NCI-H345 (cell line): Measurements from ENCODE around the gene NTRK2.

Experiments
- DNase-seq: peaks from one replicate; lab custom pipeline; 2025; lab: John Stamatoyannopoulos, UW

The NTRK2 gene

DNA sequence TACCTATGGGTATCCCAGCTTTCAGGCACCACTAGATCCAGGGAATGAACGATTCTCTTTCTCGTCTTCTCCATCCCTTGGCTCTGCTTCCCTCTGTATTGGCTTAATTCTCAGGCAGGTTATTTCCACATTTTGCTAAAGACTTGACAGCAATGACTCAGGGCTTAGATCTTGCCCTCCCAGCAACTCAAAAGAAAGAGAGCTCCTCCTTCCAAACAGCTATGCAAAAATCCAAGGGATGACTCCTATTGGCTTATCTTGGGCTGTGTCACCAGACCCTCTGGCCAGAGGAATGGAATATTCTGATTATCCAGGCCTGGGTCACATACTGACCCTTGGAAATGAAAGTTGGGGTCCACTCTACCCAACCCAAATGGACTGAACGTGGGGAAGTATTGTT lies 270.2 kb downstream of the NTRK2 start:
- no peak for DNase-seq

DNA sequence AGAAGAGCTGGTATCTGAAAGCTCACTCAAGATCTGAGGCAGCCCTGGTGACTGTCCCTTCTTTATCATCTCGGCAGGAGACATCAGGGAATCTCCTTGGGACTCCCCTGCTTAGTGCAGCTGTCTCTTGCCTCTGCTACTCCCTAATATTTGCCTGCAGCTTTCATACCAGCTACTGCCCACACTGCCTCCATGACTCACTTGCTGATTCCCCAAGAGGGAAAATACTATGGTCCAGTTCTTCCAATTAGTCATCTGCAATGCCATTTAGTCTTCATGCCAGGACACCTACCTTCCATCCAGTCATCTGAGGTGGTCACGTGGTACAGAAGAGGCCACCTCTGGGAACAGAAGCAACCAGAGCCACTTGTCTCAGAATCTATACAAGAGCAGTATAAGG lies 270.8 kb downstream of the NTRK2 start:
- no peak for DNase-seq

DNA sequence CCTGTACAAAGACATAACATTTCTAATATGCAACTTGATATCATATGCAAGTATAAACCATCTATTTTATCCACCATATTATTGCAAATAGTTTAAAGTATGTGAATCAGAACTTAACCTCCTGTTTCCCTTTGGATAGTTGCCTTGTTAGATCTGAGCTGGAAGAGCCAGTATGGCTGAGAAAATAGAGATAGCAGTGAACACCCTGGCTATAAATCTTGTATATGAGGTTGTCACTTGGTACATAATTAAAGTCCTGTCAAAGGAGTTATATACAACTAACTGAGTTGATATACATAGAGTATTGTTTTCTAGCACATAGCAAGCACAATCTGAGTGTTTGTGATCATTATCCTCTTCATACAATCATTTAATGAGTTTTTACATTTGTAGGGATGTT lies 272.3 kb downstream of the NTRK2 start:
- DNase-seq = no peak

DNA sequence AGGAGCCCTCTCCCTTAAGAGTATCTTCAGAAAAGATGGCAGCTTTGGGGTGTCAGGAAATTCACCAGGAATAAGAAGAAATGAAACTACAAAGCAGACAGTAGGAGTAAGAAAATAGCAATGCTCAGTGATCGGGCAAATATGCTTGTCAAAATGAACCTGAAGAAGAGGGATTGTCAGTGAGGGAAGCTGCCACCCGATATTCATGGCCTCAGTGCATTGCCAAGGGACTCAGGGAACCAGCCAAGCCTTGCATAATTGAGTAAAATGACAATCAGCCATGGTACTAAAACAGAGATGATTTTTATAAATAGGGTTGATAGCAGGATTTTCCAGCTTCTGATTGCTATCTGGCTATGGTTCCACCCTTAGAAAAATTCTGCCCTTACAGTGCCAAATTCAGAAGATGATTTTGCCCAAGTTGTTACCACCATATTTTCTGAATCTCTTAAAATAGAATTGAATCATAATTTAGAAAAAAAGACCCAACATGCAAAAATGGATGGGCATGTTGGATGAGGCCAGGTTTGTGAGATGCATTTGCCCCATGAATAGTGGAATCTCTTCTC lies 274.0 kb downstream of the NTRK2 start:
- no peak for DNase-seq

DNA sequence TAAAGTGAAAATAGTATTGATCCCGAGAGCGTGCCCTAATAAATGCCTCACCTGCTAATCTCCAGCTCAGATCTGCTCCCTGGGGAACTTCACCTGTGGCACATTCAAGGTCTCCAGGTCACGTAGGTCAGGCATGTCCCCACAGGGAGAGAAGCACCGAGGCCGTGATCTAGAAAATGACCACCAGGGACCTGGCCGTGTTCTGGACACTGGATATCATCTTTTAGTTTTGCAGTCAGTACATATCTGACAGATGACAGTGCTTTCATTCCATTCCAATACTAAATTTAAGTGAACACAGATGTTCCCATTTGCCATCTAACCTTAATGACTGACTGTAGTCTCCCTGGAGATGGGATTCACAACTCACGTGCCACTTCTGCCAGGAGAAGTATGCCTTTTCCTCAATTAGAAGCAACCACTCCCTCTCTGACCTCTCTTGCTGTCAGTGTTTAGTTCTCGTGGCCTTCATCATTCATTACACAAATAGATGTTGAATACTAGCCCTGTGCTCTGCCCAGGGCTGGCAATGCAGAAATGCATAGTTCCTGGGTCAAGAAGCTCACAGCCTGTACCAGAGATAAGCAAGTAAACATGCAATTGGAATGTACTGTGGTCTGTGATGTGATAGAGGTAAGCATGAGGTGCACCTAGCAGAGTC lies 276.5 kb downstream of the NTRK2 start:
- DNase-seq = no peak

DNA sequence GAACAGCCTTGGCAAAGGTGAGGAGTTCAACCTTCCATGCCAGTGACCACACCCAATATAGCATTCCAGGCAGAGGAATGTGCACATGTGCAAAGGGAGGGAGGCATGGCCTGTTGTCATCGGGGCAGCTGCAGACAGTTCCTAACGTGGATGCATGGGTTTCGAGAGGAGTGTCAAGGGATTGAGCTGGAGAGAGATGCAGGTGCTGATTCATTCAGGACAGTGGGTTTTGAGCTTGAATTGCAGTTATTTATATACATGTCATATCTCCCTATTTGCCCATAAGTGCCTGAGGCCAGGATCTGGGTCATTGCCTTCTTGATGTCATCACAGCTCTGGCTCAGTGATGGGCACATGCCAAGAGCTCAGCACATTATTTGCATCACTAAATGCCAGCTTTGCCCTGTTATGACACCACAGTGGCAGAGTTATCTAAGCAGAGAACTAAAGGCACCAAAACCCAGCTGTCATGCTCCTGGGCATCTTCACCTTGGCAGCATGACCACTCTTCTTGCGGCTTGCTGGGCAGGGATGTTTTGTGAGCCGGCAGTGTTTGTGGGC lies 278.0 kb downstream of the NTRK2 start:
- DNase-seq = no peak

DNA sequence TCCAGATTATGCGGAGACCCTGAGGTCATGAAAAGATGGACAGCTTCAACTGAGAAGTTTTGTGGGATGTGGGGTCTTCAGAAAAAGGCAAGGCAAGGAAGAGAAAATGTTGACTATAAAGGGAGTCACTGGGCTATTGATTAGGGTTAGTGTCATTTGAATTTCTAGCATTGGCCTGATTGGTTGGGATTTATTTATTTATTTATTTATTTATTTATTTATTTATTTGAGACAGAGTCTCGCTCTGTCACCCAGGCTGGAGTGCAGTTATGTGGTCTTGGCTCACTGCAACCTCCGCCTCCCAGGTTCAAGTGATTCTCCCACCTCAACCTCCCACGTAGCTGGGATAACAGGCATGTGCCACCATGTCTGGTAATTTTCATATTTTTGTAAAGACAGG lies 279.7 kb downstream of the NTRK2 start:
- no peak for DNase-seq

DNA sequence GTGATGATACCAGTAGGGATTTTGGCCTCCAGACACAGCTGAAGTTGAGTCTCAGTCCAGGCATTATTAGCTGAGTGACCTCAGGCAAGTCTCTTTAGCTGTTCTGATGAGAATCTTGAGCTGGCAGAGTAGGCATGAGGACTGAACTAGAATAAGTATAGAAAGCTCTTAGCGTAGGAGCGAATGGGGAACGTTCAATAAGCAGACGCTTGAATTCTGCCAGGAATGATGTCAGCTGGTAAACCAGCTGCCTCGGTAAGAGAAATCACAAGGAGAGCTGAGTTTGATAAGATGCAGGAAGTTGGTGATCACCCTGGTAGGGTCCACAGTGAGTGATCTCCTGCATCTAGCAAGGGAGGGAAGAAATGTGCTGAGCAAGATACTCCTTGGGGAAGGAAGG lies 280.4 kb downstream of the NTRK2 start:
- no peak for DNase-seq

DNA sequence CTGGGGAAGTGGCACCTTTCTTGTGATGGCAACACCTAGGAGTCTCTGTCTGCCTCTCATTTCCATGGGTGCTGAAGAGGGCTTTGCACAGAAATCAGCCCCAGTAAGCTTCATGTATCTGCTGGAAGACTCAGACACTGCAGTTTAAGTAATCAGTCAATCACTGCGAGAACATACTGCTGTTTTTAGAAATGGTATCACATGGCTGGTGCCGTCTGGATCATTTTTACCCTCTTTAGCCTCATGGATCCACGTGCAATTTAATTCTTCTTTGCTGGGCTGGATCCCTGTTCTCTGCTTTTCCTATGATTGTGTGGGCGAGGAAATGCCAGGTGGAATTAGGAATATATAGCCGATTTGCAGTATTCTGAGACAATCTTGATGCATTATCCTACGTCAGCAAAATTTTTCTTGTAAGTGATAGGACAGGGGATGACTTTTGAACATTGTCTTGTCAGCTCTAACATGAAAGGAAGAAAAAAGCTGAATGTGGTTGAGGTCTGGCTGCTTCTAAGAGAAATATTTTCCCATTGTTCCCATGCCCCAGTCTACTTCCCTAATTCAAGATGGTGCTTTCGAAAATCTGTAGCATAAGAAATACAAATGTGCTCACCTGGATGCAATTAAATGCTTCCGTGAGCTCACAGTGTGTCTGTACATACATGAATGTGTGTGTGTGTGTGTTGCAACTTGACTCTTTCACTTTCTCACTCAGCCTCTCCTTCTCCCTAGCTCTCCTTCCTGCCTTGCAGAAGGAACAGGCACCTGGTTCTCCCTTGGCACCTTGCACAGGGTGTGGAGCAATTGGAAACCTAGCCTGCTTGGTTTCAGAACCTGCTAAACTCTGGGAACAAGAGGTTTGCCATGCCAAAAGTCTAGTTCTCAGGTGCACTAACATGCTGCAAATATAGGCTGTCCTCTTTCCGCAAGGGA lies 281.6 kb downstream of the NTRK2 start:
- no peak for DNase-seq

DNA sequence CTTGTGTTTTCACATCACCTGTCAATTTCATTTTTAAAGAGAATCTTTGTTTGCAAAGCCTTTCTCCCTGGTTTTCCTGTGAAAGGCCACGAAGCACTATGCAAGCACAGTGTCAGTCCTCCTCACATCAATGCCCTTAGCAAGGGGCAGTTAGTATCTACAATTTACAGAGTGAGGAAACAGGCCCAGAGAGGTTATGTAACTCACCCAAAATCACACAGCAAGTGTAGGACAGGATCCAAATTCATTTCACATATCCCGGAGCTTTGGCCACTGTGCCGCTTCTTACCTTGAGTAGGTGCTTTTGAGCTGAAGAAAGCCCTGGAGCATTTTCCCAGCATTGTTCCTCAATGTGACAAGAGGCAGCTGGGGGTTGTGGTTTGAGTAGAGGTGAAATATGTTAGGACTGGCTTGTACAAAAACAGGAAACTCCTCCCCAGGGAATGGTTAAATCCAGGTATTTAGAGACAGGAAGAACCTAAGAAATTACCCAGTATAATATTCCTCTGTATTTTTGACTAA lies 283.8 kb downstream of the NTRK2 start:
- DNase-seq = no peak

DNA sequence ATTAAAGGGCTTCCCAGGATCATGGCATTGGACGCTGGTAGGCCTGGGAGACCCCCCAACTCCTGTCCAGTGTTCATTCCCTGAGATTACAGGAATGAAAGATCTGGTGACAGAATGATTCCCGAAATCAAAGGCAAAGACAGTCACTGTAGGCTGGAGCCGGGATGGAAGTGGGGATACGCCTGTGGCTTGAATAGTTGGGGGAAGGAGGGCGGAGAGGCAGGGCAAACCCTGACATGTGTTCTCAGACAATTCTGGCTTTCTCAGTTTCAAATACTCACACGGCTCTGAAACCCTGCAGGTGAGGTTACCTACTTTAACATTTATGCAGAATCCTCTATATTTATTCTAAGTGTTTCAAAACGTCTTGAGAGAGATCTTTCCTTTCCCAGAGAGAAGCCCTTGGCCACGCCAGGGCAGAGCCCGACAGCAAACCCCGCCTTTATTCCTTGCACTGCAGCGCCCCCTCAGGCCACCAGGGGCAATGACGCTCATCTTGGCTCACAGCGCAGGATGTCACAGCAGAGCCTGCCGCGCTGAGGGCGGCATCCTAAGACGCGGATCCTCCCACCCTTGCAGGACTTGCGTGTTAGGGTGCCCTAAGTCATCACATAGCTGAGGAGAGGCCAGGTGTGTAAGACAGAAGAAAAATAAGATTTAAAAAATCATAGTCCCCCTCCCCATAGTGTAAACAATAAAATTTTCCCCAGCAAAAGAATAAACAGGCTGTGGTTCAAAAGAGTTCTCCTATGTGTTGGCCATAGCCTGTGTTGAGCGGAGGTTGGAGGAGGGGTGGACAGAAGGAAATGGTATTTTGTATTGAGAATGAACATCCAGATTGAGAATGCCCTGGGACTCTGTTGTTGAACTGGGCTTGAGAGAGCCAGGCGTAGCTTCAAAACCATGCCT lies 284.5 kb downstream of the NTRK2 start:
- peak; percentile 52 for DNase-seq

DNA sequence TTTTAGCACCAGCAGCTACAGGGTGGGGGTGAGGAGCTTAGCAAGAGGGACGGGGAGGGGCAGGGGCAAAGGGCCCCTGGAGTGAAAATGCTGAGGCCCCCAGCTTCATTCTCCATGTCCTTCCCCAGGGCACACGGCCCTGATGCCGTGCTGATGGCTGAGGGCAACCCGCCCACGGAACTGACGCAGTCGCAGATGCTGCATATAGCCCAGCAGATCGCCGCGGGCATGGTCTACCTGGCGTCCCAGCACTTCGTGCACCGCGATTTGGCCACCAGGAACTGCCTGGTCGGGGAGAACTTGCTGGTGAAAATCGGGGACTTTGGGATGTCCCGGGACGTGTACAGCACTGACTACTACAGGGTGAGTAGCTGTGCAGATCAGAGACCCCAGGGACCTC lies 285.6 kb downstream of the NTRK2 start:
- no peak for DNase-seq

DNA sequence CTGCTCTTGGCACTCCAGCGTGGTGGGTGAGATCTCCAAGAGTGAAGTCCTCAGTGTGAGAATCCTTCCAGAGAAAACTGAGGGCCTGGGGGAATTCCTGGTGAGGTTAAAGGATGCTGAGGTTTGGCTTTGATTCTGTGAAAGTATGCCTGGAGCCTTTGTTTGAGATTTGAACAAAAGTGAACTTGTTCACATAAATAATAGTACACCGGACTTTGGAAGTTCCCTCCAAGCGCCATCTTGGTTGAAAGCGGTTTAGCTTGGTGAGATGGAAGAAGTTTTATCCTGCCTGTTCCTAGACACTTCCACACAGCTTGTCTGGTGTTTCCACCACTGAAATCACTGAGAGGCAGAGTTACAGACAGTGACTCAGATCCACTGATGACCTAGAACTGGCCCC lies 286.4 kb downstream of the NTRK2 start:
- no peak for DNase-seq

DNA sequence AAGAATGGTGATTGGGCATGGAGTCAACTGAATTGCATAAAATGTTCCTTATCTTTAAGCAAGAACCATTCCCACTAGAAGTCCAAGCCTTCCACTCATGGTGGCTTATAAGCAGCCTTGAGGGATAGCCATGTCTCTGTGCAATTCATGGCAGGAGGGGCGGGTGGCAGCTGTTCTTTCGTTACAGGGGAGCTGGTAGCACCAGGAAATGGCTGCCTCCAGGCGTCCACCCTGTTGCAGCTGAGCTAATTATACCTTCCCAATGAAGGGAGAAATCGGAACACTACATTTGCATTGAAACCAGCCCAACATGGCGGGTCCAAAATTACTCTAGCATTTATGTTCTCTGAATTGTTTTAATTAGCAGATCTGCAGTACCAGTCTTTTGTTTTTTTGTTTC lies 289.8 kb downstream of the NTRK2 start:
- no peak for DNase-seq

DNA sequence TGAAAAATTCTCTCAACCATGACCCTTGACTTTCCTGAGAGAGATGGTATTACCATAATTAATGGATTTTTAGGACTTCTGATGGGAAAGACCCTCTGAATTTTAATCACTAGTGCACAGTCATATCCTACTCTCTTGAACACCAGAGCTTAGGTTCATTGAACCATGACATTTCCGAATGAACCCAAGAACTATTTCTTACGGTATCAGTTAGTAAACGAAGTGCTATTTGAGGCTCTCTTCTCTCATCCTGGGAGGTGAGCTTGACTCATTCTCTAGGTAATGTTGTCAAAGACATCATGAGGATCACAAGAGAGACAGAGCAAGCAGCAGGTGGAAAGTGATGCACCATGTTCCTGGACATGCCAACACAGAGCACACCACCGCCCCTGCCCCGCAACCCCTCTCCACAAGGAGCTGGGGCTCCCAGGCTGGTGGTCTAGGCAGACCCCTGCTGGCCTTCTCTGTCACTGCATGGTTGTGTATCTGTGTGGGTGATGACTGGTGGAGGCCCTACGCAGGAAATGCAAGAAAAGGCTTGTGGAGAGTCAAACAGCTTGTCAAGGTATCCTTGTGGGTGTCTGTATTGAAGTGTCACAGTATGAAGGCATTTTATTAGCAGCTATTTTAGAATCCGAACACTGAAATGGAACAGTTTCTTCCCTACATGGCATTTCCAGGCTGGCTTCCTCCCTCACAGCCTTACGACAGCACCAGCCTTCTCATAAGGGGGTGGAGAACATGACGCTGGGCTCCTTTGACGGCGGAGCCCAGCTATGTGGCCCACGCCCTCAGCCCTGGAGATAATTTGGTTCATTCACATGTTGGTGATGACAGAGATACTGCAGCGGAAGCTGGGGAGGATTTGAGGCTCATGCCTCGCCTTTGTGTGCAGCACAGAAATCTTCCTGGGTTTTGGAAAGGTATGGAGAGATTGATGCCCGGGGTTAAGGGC lies 297.6 kb downstream of the NTRK2 start:
- no peak for DNase-seq

DNA sequence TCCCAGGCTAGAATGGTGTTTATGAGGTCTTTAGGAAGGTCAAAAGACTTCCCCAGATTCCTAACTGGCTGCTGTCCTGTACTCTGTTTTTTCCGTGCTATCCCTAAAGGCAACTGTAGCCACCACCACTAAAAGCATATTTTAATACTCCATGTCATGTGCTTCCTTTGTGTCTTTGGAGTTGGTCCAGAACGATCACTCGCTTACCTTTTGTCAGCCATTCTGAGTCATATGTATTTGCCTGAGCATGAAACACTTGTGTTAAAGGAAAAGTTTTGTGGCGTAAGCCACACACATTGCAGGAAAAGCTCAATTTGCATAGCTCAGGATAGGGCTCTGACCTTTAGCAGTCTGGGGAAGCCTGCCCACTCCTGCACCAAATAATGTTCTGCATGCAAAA lies 299.6 kb downstream of the NTRK2 start:
- no peak for DNase-seq

DNA sequence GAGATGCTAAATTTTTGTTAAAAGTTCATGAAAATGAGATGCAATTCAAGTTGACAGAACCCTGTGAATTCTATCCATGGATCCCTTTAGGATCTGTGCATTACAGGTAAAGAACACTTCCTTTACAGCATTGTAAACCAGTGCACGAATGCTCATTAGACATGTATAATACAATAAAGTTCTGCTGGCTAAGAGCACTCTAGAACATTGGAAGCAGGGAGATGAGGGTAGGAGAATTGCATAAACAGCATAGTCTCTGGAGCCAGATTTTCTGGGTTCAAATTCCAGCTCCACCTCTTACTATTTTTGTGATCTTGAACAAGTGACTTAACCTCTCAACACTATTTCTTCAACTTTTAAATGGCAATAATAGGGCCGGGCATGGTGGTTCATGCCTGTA lies 300.2 kb downstream of the NTRK2 start:
- DNase-seq = no peak

DNA sequence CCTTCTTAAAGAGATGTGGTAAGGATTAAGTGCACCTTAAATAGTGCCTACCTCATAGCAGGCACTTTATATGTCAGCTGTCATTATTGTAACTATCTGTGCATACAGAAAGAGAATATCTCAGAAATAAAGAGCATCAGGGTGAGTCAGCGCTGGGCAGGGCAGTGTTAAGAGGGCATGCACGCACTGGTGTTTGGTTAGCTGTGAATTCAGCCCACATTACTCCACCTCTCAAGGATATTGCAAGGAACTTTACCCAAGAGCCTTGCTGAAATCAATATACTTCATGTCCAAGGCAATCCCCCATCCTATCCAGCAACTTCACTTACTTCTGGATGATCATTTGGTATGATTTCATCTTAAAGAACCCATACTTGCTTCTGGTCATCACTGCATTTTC lies 300.9 kb downstream of the NTRK2 start:
- DNase-seq = no peak

DNA sequence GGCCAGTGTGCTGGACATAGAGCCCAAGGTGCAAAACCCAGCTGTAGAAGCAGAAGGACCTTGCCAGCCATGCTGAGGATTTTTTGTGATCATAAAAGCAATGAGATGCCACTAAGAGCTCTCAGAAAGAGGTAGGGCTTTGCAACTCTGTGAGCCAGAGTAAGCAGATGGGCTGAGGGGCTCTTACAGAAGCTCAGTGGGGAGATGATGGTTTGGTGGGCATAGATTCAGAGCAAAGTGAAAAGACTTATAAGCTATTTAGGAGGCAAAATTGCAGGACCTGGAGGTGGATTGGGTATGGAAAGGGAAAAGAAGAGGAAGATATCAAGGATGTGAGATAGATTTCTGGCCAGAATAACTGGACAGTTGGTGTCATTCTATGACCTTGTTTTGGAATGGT lies 302.0 kb downstream of the NTRK2 start:
- no peak for DNase-seq

DNA sequence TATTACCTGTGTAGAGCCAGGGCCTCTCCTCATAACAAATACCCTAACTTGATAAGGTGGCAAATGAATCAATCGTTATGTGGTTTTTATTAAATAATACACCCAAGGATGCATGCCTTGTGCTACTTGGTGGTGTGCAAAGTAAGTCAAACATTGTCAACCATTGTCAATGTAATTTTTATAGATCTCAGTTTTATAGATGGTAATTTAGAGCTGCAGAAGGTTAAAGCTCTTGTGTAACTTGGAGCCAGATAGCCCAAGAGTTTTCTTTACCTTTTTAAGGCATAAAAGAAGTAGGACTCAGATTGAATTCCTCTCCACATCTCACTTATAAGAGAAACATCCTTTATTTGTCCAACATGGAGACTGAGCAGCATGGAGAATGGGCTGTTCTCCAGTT lies 304.7 kb downstream of the NTRK2 start:
- no peak for DNase-seq
